NCI-H2171 treated with DMSO at 0.1 percent for 48 hours (cell line): ENCODE data around the gene CHST4.
"Not testable (repeated sequence)": the region's sequence is repeated elsewhere in the genome, so short reads cannot be mapped to it uniquely, and the experiment has no call there.

Experiments
- DNase-seq: peaks from one replicate; lab custom pipeline; 2025; lab: John Stamatoyannopoulos, UW

Gene CHST4

GRCh38 chr16:71526111-71526631 lies at the start of gene CHST4:
Gene CHST4, plus strand, starts transcription at chr16:71526426. Its CDS starts 10,252 bp downstream, at chr16:71536678.
- peak; percentile 86 for DNase-seq

- DNase-seq = no peak
These were observed 49.6 kb upstream of the CHST4 start for GRCh38 chr16:71476457-71477124.

- DNase-seq = peak; percentile 24
These were observed 46.8 kb upstream of the CHST4 start for GRCh38 chr16:71479420-71479819.

DNA sequence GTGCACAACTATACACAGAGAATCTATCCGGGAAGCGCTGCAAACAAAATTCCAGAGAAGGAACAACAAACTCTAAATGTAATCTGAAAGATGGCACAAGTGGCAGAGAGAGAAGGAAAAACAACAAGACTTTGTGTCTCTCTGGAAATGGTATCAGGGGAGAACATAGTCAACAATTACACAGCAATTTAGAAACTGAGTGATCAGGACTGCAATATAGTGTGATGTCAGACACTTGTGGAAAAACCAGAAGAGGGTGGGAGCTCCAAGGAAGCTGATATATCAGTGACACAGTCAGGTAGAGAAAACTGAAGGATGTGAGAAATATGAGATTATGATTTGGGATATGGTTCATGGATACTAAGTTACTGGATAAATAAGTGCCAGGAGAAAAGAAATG lies 45.3 kb upstream of the CHST4 start:
- no peak for DNase-seq

GRCh38 chr16:71482569-71482968 lies 43.7 kb upstream of the CHST4 start:
- DNase-seq = no peak

DNA sequence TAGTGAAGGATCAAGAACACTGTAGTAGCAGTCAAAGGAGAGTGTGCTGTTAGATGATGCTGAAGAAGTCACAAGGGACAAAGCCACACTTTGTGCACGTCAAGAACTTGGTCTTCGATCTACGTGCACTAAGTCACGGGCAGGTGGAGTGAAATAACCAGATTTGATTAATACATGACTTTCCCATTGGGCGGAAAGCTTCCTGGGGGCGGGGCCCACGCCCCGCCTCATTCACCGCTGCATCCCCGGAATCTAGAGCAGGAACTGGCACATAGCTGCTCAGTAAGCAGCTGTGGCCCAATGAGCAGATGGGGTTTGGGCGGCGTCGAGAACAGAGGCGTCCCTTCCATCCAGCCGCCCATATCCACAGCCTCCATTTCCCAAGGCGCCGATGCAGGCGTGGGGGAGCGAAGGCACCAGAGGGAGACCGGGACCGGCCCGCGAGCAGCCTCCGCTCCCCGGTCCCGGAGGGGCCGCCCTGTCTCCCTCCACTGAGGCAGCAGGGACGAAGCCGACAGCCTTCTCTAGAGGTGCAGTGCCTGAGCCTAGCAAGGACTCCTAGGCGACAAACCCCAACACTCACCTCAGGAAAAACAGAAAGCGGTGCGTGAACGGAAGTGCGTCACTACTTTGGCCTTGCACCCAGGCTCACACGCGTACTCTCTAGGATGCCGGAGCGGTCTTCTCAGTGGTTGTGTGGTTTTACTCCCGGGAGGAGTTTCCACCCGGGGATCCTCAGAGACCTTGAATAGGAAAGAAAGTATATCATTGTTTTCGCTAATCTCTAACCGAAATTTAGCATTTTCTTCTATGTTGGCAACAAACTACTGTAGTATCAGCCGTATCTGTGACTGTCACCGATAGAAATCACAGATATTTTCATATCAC lies 42.0 kb upstream of the CHST4 start:
- DNase-seq = peak; percentile 96

DNA sequence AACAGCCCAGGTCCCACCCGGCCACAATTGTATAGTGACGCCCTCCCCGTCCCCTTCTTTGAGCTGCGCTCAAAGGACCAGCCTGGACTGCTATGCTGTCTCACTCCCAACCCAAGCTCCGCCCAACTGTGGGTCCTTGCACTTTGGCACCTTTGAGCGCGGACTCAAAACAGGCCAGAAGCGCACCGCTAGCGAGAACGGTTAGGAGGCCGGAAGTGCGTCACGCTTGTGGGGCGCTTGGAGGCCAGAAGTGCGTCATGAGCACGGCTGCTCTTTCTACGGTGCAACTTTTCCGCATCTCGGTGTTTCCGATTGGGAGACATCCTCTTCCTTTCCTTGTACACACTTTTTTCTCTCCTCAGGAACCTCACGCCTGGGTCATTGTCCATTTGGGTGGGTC lies 37.1 kb upstream of the CHST4 start, which contains the start of gene ZNF19:
ZNF19 (minus strand) TSS at position 203 of the 400 bp plus-strand sequence. CDS start 7,210 bp downstream, outside the sequence.
- DNase-seq = no peak

DNA sequence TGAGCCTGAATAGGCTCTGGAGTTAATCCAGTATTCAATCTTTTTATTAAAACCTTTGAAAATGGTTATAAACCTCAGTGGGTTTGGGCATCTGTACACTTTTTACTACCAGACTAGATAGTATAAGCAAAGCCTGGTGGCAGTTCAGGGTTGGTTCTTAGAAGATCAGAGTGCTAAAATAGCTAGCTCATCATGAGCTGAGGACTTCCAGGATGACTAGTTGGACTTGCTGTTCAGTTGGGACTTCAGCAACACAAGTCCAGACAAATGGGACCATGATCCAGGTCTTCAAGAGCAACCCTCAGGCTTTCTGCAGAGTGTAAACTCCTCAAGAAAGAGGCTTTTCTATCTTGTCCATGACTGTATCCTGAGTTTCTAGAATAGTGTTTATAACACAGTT lies 35.9 kb upstream of the CHST4 start:
- DNase-seq = no peak

GRCh38 chr16:71491054-71491453 lies 35.2 kb upstream of the CHST4 start:
- DNase-seq = no peak

- no peak for DNase-seq
These were observed 33.4 kb upstream of the CHST4 start for GRCh38 chr16:71492786-71493185.

DNA sequence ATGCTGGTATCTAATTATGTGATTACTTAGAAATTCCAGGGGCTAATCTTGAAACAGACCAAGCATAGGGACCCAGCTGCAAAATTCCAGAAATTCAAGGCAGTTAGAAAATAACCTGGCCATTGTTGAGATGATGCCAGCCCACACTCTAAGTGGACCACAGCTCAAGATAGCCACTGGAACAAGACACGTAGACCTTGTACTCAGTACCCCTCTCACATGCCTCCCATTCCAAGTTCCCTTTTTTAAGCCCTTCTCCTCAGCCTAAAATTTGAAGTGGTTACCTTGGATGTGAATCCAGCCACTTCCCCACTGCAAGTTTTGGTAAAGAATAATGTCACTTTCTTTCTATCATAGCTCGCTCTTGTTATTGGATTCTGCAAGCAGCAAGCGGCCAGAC lies 33.0 kb upstream of the CHST4 start:
- DNase-seq = no peak

DNA sequence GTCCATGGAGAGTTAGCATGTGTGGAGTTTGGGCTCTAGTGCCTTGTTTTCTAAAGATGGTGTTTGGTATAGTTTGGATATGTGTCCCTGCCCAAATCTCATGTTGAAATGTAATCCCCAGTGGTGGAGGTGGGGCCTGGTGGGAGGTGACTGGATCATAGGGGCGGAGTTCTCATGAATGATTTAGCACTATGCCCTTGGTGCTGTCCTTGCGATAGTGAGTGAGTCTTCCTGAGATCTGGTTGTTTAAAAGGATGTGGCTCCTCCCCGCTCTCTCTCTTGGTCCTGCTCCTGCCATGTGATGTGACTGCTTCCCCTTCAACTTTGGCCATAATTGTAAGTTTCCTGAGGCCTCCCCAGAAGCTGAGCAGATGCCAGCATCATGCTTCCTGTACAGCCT lies 28.2 kb upstream of the CHST4 start:
- no peak for DNase-seq

DNA sequence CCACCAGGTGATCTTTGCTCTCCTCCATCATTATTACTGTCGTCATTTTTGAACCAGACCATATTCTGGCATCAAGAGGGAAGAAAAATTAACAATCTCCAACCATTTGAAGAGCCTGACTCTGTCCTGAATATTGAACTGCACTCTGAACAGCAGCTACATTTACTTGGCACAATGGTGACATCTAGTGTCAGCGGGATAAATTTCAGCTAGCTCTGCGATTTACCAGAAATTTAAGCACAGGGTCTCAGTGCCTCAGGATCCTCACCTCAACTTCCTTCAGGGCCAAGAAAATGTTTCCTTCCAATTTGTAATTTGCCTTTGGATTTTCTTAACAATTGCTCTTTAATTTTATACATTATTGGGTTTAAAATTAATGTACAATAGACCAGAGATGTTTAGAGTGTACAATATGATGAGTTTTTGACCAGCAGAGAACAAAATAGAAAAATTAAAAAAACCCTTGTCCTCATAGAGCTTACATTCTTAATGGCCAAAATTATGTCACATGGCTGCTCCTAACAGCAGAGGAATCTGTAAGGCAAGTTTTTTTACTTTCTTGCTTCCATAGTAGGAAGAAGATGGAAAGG lies 26.4 kb upstream of the CHST4 start:
- peak; percentile 77 for DNase-seq

- DNase-seq = no peak
These were observed 25.3 kb upstream of the CHST4 start for GRCh38 chr16:71500964-71501363.

DNA sequence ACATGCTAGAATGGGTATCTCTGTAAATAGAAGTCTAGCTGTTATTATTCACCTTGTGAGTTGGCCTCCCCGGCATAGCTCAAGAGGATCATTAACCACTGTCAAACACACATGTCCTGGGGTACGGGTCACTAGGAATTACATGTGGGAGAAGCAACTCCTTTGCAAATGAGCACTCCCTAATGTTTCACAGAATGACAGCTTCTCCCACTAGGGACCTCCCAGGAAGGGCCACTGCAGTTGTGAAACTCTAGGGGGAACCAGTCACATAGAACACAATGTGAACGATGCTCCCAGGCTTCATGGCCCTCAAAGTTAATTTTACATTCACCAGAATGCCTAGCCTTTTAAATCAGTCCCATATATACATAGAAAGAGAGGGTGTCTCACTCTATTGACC lies 24.7 kb upstream of the CHST4 start:
- no peak for DNase-seq

GRCh38 chr16:71504051-71504450 lies 22.2 kb upstream of the CHST4 start:
- not testable (repeated sequence) for DNase-seq

DNA sequence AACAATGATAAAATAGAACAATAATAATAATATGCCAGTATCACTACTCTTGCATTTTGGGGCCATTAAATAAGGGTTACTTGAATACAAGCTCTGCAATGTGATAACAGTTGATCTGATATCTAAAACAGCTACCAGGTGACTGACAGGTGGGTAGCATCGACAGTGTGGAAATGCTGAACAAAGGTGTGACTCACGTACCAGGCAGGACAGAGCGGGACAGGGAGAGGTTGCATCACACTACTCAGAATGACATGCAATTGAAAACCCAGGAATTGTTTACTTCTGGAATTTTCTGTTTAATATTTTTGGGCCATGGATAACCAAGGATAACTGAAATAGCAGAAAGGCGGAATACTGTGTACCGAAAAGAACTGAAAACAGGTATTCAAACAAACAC lies 21.3 kb upstream of the CHST4 start:
- no peak for DNase-seq

DNA sequence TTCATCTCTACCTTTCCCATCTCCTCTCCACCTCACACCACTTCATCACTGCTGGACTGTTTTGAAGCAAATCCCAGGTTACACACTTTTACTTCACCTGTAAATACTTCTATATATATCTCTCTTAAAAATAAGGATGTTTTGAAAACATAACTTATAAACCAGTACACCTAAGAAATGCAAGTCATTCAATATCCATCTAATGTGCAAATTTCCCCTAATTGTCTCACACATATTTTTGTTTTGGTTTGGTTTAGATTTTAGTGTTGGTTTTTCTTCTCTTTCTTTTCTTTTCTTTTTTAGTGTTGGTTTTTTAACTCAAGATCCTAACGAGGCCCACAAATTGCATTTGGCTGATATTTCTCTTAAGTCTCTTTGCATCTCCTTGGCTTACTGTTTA lies 19.2 kb upstream of the CHST4 start:
- DNase-seq = no peak

DNA sequence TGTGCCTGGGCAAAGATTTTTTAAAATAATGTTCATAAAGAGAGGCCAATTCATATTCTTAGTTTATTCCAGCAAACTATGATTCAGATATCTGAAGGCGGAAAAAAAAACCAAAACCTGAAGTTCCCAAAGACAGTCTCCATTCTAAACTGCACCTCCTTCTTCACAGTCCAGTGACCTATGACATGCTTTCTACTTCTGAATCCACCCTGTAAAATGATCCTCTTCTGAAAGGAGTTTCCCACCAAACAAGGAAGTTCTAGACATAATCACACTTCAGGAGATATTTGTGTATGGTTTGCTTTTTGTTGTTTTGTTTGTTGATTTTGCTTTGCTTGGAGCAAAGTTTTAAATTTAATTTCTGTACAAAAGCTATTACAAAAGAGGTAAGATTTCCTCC lies 12.9 kb upstream of the CHST4 start:
- DNase-seq = no peak

GRCh38 chr16:71514476-71514875 lies 11.8 kb upstream of the CHST4 start:
- no peak for DNase-seq

GRCh38 chr16:71515026-71515425 lies 11.2 kb upstream of the CHST4 start:
- no peak for DNase-seq

DNA sequence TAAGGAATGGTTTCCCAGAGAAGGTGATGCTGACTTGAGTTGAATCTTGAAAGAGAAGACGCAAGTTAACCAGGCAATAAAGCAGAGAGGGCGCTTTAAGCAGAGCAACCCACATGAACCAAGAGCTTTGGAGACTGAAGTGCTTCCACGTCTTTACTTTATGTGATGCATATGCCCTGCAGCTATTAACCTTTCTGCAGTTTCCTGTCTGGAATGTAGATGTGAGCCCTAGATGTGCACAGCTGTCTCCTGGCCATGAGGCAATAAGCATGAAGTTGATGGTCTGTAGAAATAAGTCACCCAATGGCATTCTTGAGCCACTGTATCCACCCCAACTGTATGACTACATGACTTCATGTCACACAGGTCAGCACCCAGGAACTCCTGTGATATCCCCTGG lies 5.7 kb upstream of the CHST4 start:
- no peak for DNase-seq
